GM12878 (cell line): ENCODE data around the gene TYRP1. TPM values are rescaled to one million over a fixed set of nuclear protein-coding genes. Genes with fewer than 3 reads are reported as not detected.

Experiments
- ATAC-seq: fragments of 200-7000 bp; cut with Tn5 transposase; 3 replicates; pipeline ENCODE4 v1.9.1; 2020; ENCODE audit warnings: mild to moderate bottlenecking, moderate library complexity
- BruUV-seq: library from RNA; stranded (reverse); fragments of 400-500 nt; replicated peaks from 2 replicates; lab custom pipeline; 2021; lab: Mats Ljungman, UMichigan
- CTCF ChIA-PET: fragments of 300-600 bp; sonication (Branson Sonifier 250); formaldehyde crosslinking; extraction: SDS; loops from one replicate; lab custom pipeline; 2021; ENCODE audit warnings: inconsistent platforms; lab: Yijun Ruan, JAX
- POLR2A ChIA-PET: fragments of 350-600 bp; formaldehyde crosslinking; extraction: SDS; loops from one replicate; lab custom pipeline; 2021; ENCODE audit warnings: inconsistent platforms; lab: Charles Lee
- RAD21 ChIA-PET: fragments of 300-600 bp; sonication (Branson Sonifier 250); formaldehyde crosslinking; loops from one replicate; lab custom pipeline; 2023; ENCODE audit warnings: antibody characterized with exemption; ENCODE audit not compliant: unreplicated experiment; lab: Charles Lee
- SMC1A ChIA-PET: fragments of 300-600 bp; sonication (Branson Sonifier 250); formaldehyde crosslinking; loops from one replicate; lab custom pipeline; 2023; ENCODE audit not compliant: unreplicated experiment, uncharacterized antibody; lab: Charles Lee
- DNase-seq: peaks from one replicate; pipeline ENCODE4 v3.0.0-alpha.2; 2011; ENCODE audit warnings: low read depth, low spot score
- FAIRE-seq: peaks from 3 replicates; lab custom pipeline; 2011; peaks lifted over from hg19 to GRCh38; lab: Jason Lieb, UNC
- H2AFZ ChIP-seq: 2 replicates; pipeline ENCODE4 v1.6.0; 2011; ENCODE audit warnings: low read depth, low read length, control low read depth; ENCODE audit not compliant: control insufficient read depth
- H3K27ac ChIP-seq: 2 replicates; pipeline ENCODE4 v1.5.1; 2011; ENCODE audit warnings: control low read depth; ENCODE audit not compliant: control insufficient read depth, insufficient read depth
- H3K27me3 ChIP-seq, 2 experiments: replicated peaks in 1 of 2; 2 replicates each; pipeline versions ENCODE4 v1.6.0 to v1.6.1; 2011; ENCODE audit warnings: low read length in 1 of 2; ENCODE audit not compliant: control insufficient read depth in 2 of 2, insufficient read depth in 2 of 2
- H3K36me3 ChIP-seq, 2 experiments: 2 replicates each; pipeline ENCODE4 v1.5.1; 2011; ENCODE audit warnings: low read length in 1 of 2; ENCODE audit not compliant: control insufficient read depth in 2 of 2, insufficient read depth in 2 of 2
- H3K4me1 ChIP-seq: 2 replicates; pipeline ENCODE4 v1.6.1; 2011; ENCODE audit warnings: mild to moderate bottlenecking, low read length, moderate library complexity, mixed read lengths; ENCODE audit not compliant: control insufficient read depth, insufficient read depth
- H3K4me2 ChIP-seq: 2 replicates; pipeline ENCODE4 v1.6.0; 2011; ENCODE audit warnings: control low read depth; ENCODE audit not compliant: control insufficient read depth, insufficient read depth
- H3K4me3 ChIP-seq: fragments of 200-600 bp; sonication (generic); 2 replicates; pipeline ENCODE4 v1.5.1; 2016
- H3K79me2 ChIP-seq: 2 replicates; pipeline ENCODE4 v1.6.0; 2011; ENCODE audit warnings: low read length; ENCODE audit not compliant: control insufficient read depth, insufficient read depth
- H3K9ac ChIP-seq: 2 replicates; pipeline ENCODE4 v1.8.0; 2011; ENCODE audit warnings: low read length, control low read depth, mixed read lengths; ENCODE audit not compliant: control insufficient read depth, insufficient read depth
- H3K9me3 ChIP-seq: replicated peaks from 3 replicates; pipeline ENCODE4 v1.5.1; 2011; ENCODE audit warnings: mild to moderate bottlenecking, low read length; ENCODE audit not compliant: control insufficient read depth, insufficient read depth
- H4K20me1 ChIP-seq: 2 replicates; pipeline ENCODE4 v1.6.0; 2011; ENCODE audit not compliant: control insufficient read depth, insufficient read depth
- ASH2L ChIP-seq: fragments of 300-600, 200-600 bp; sonication (generic); IDR thresholded peaks from 2 replicates; pipeline ENCODE4 v1.6.1; 2017; ENCODE audit warnings: low read depth, mild to moderate bottlenecking, borderline replicate concordance
- ATF3 ChIP-seq: IDR thresholded peaks from 2 replicates; pipeline ENCODE4 v1.6.1; 2011; ENCODE audit warnings: low read depth, mild to moderate bottlenecking, low read length, moderate library complexity, borderline replicate concordance; ENCODE audit errors: extremely low read depth
- ATF7 ChIP-seq: fragments of 450-650 bp; IDR thresholded peaks from 2 replicates; pipeline ENCODE4 v1.6.1; 2016; ENCODE audit warnings: low read depth, mild to moderate bottlenecking
- BACH1 ChIP-seq: fragments of 450-650 bp; IDR thresholded peaks from 2 replicates; pipeline ENCODE4 v1.6.1; 2017; ENCODE audit warnings: mild to moderate bottlenecking, borderline replicate concordance
- BCL11A ChIP-seq: IDR thresholded peaks from 2 replicates; pipeline ENCODE4 v1.6.1; 2011; ENCODE audit warnings: low read depth, low read length
- CEBPZ ChIP-seq: fragments of 150-350 bp; IDR thresholded peaks from 2 replicates; pipeline ENCODE4 v1.6.1; 2016; ENCODE audit warnings: low read depth, low read length
- FOS ChIP-seq: IDR thresholded peaks from 3 replicates; pipeline ENCODE4 v1.6.1; 2011; ENCODE audit warnings: borderline replicate concordance; ENCODE audit not compliant: insufficient read length; ENCODE audit errors: extremely low read depth
- KAT2A ChIP-seq: conservative IDR thresholded peaks from 2 replicates; pipeline ENCODE4 v1.6.1; 2011; ENCODE audit warnings: low read depth, low read length; ENCODE audit not compliant: control insufficient read depth
- MEF2A ChIP-seq: IDR thresholded peaks from 2 replicates; pipeline ENCODE4 v1.6.1; 2011; ENCODE audit warnings: low read depth, mild to moderate bottlenecking, low read length, moderate library complexity; ENCODE audit not compliant: insufficient read depth
- RAD51 ChIP-seq: fragments of 450-650 bp; IDR thresholded peaks from 2 replicates; pipeline ENCODE4 v1.6.1; 2016; ENCODE audit warnings: moderate library complexity, mild to moderate bottlenecking, inconsistent platforms
- RELB ChIP-seq: fragments of 450-650 bp; IDR thresholded peaks from 2 replicates; pipeline ENCODE4 v1.6.1; 2017; ENCODE audit warnings: low read depth, mild to moderate bottlenecking, moderate library complexity
- SIX5 ChIP-seq: IDR thresholded peaks from 2 replicates; pipeline ENCODE4 v1.6.1; 2011; ENCODE audit warnings: mild to moderate bottlenecking, low read depth, low read length, moderate library complexity; ENCODE audit not compliant: severe bottlenecking
- WGBS: methylation state at CpG from one replicate; pipeline ENCODE4 v1.1.6; 2016; ENCODE audit warnings: low lambda C conversion rate; ENCODE audit not compliant: insufficient replicate concordance, insufficient coverage; ENCODE audit errors: missing lambda C conversion rate; 5-methylcytosine and 5-hydroxymethylcytosine counted together
- in situ Hi-C: fragments of 300-500 bp; cut with MboI; formaldehyde crosslinking; loops from 9 replicates; pipeline ENCODE4 v1.14.3; 2018; ENCODE audit warnings: mixed read lengths
- intact Hi-C: fragments of 100-400 bp; cut with micrococcal nuclease; formaldehyde crosslinking; loops from one replicate; pipeline ENCODE4 v1.14.2; 2022; ENCODE audit not compliant: unreplicated experiment
- polyA plus RNA-seq, 11 experiments: library from polyadenylated mRNA; depleted of rRNA in 4 of 11; unstranded in 6 of 11; stranded (reverse) in 5 of 11; fragments of >200 nt; fragmentation: Nextera tagmentation in 4 of 11; fragmentation: Illumina TruSeq in 1 of 11; extraction: Ambion mirVana in 4 of 11; extraction: Trizol in 1 of 11; gene quantifications; 1 replicate in 1 of 11; 2 replicates in 10 of 11; pipeline versions ENCODE4 v1.2.1 to v1.2.3, GENCODE V29; 2011 to 2016; ENCODE audit warnings: inconsistent platforms in 2 of 11, missing spikeins in 2 of 11, low read depth in 1 of 11
- total RNA-seq, 4 experiments: library from RNA; depleted of rRNA in 3 of 4; stranded (reverse); fragments of >200 nt in 3 of 4; fragmentation: Illumina TruSeq in 1 of 4; extraction: Trizol in 1 of 4; gene quantifications; 2 replicates each; pipeline versions ENCODE4 v1.2.1 to v1.2.3, GENCODE V29; 2013 to 2021

TYRP1 gene
- total and polyA plus RNA-seq, 10 of the 15 experiments (the other 5 are each of a cell fraction or from before 2014, with no cell fraction given): 0.01 TPM; not detected in 9

- peak; percentile 51; the same call in 1 of the 2 replicates for TF ChIP-seq MEF2A
- TF ChIP-seq ATF7: peak; percentile 60
Measured at GRCh38 chr9:12735665-12736064, 42.5 kb downstream of the TYRP1 start (continued).

- Histone ChIP-seq H3K27me3 (no peaks in the 10 kb centered on the region), H3K36me3 (no peaks in the 10 kb centered on the region), H3K4me3 (no peak overlapping the region), H2AFZ (peak overlapping the region; percentile 29; the same call in 1 of the 2 replicates), H4K20me1 (no peaks in the 10 kb centered on the region), H3K4me2 (no peak overlapping the region), H3K79me2 (no peaks in the 10 kb centered on the region), H3K4me1 (no peaks in the 10 kb centered on the region), H3K9me3 (no peaks in the 10 kb centered on the region; the same call in 2 of the 3 replicates), H3K27ac (no peak overlapping the region), H3K9ac (no peak overlapping the region)
- POLR2A ChIA-PET: interaction anchor here (2.8 kb wide), 1 partner anchor 38 kb away, joined by 8 read pairs; no protein-coding TSS in a partner anchor
- FAIRE-seq (no peak), DNase-seq (no peak), ATAC-seq (no peak)
- intact Hi-C loops: loop anchor here (5.0 kb wide), 1 partner anchor 34 kb away; no protein-coding TSS in a partner anchor
- in situ Hi-C loops: no loop called here
- WGBS: 38% methylated on average over 1 of the region's 1 CpG
- CTCF ChIA-PET: interaction anchor here (1.0 to 2.0 kb wide), 7 partner anchors 11 to 352 kb away, joined by 3 to 8 read pairs (median 6); no protein-coding TSS in a partner anchor
- no TSS peak for BruUV-seq
- RAD21 ChIA-PET: interaction anchor here (1.1 kb wide), 2 partner anchors 15 to 46 kb away, joined by 3 to 4 read pairs; no protein-coding TSS in a partner anchor
- SMC1A ChIA-PET: interaction anchor here (0.8 to 2.5 kb wide), 9 partner anchors 9 to 125 kb away, joined by 3 to 14 read pairs (median 3); no protein-coding TSS in a partner anchor
- TF ChIP-seq SIX5: no peak
- no peak for TF ChIP-seq RAD51
- no peak for TF ChIP-seq ATF3
- no peak for TF ChIP-seq KAT2A
- TF ChIP-seq CEBPZ: no peak
- TF ChIP-seq MEF2A: no peak
- no peak for TF ChIP-seq BACH1
- TF ChIP-seq ASH2L: no peak
- no peak for TF ChIP-seq FOS
- no peak for TF ChIP-seq RELB
- no peak for TF ChIP-seq BCL11A
Measured at GRCh38 chr9:12737871-12738270, 44.7 kb downstream of the TYRP1 start.
